Measurements from ENCODE around the gene DERL3. TPM values are rescaled to one million over a fixed set of nuclear protein-coding genes. Genes with fewer than 3 reads are reported as not detected.
A peak's percentile ranks its signal among the peaks of the same experiment; 100 is the strongest.
"Not testable (repeated sequence)": the region's sequence is repeated elsewhere in the genome, so short reads cannot be mapped to it uniquely, and the experiment has no call there.

Gene DERL3
- total and polyA plus RNA-seq, 2 donors (not counting 1 experiment from before 2014, with no cell fraction given), result 77.0 to 142 TPM

GRCh38 chr22:23864499-23865154 is 25.8 kb upstream of the DERL3 start:
- H3K4me1 Mint-ChIP-seq; H3K9me3 Mint-ChIP-seq (ENCODE audit: insufficient read depth); H3K27ac Mint-ChIP-seq; DNase-seq; ATAC-seq (ENCODE audit: low read depth); H3K4me3 ChIP-seq (ENCODE audit: control extremely low read depth in 1 of 5, extremely low read depth in 1 of 5, insufficient read depth in 1 of 5, low read depth in 2 of 5, low read length in 4 of 5); H3K4me2 ChIP-seq (replicated peaks; ENCODE audit: low read depth, low read length, poor library complexity, severe bottlenecking); H3K27me3 Mint-ChIP-seq; H3K4me1 ChIP-seq (ENCODE audit: control insufficient read depth in 2 of 2, insufficient read depth in 2 of 2, low read length in 2 of 2); H3K4me3 Mint-ChIP-seq; H4K20me1 ChIP-seq (ENCODE audit: control insufficient read depth, insufficient read depth, low read length, poor library complexity, severe bottlenecking); H3K9ac ChIP-seq (ENCODE audit: low read length); H3K27me3 ChIP-seq (replicated peaks in 1 of 4; ENCODE audit: control extremely low read depth in 1 of 4, control insufficient read depth in 3 of 4, insufficient read depth in 4 of 4, low read length in 3 of 4); H3K9me3 ChIP-seq (ENCODE audit: control extremely low read depth in 1 of 3, control insufficient read depth in 2 of 3, insufficient read depth in 1 of 3, low read length in 2 of 3); H3K27ac ChIP-seq (ENCODE audit: low read length in 2 of 2); POLR2A ChIA-PET; H2AFZ ChIP-seq (ENCODE audit: insufficient read depth, low read depth, low read length, poor library complexity, severe bottlenecking): not testable (repeated sequence)
- CTCF ChIA-PET, result interaction anchor here (0.6 to 1.0 kb wide), 2 partner anchors 30 to 36 kb away, joined by 3 to 4 read pairs; partner anchors contain the start of gene MIF
- intact Hi-C loops (cut with micrococcal nuclease), result loop anchor here (5.0 to 10.0 kb wide), 2 partner anchors 90 to 313 kb away; no protein-coding TSS in a partner anchor
- H3K36me3 ChIP-seq (replicated peaks in 1 of 2; ENCODE audit: control extremely low read depth in 1 of 2, control insufficient read depth in 1 of 2, extremely low read depth in 1 of 2, insufficient read depth in 2 of 2, low read length in 1 of 2), result peaks cover 2 to 45% of the 10 kb centered on the region in 2 experiments
- peaks cover 24% of the 10 kb centered on the region for H3K79me2 ChIP-seq (ENCODE audit: control insufficient read depth, insufficient read depth, low read length)
- WGBS (ENCODE audit: insufficient coverage), result 92% methylated on average over 7 of the region's 11 CpGs

- DNase-seq (peak; percentile 47), ATAC-seq (ENCODE audit: low read depth) (no peak)
- Histone ChIP-seq H3K36me3 (replicated peaks in 1 of 2; ENCODE audit: control extremely low read depth in 1 of 2, control insufficient read depth in 1 of 2, extremely low read depth in 1 of 2, insufficient read depth in 2 of 2, low read length in 1 of 2) (peaks cover 0 to 23% of the 10 kb centered on the region in 2 experiments), H3K27ac (ENCODE audit: low read length in 2 of 2) (no peak overlapping the region), H3K9me3 (ENCODE audit: control extremely low read depth in 1 of 3, control insufficient read depth in 2 of 3, insufficient read depth in 1 of 3, low read length in 2 of 3) (no peaks in the 10 kb centered on the region), H3K9ac (ENCODE audit: low read length) (no peak overlapping the region), H3K79me2 (ENCODE audit: control insufficient read depth, insufficient read depth, low read length) (peaks cover 37% of the 10 kb centered on the region), H3K27me3 (replicated peaks in 1 of 4; ENCODE audit: control extremely low read depth in 1 of 4, control insufficient read depth in 3 of 4, insufficient read depth in 4 of 4, low read length in 3 of 4) (no peaks in the 10 kb centered on the region), H3K4me1 (ENCODE audit: control insufficient read depth in 2 of 2, insufficient read depth in 2 of 2, low read length in 2 of 2) (peaks cover 10 to 17% of the 10 kb centered on the region in 2 donors), H4K20me1 (ENCODE audit: control insufficient read depth, insufficient read depth, low read length, poor library complexity, severe bottlenecking) (no peaks in the 10 kb centered on the region), H3K4me2 (replicated peaks; ENCODE audit: low read depth, low read length, poor library complexity, severe bottlenecking) (no peak overlapping the region), H2AFZ (ENCODE audit: insufficient read depth, low read depth, low read length, poor library complexity, severe bottlenecking) (no peak overlapping the region), H3K4me3 (ENCODE audit: control extremely low read depth in 1 of 5, extremely low read depth in 1 of 5, insufficient read depth in 1 of 5, low read depth in 2 of 5, low read length in 4 of 5) (no peak overlapping the region)
- intact Hi-C loops (cut with micrococcal nuclease), result loop anchor here (5.0 to 10.0 kb wide), 2 partner anchors 93 to 315 kb away; no protein-coding TSS in a partner anchor
- peak overlapping the region; percentile 24 for H3K27ac Mint-ChIP-seq
- TF ChIP-seq EZH2 (IDR thresholded peaks at IDR 0.05; ENCODE audit: borderline replicate concordance, insufficient read depth, low read depth, low read length, poor library complexity, severe bottlenecking) (no peak), CTCF (IDR thresholded peaks at IDR 0.05) (peak; percentile 36)
- WGBS (ENCODE audit: insufficient coverage), result 86% methylated on average over 2 of the region's 3 CpGs
- no peaks in the 10 kb centered on the region for H3K27me3 Mint-ChIP-seq
- ChIA-PET POLR2A (no interaction called here), CTCF (interaction anchor here (0.9 to 1.4 kb wide), 4 partner anchors 12 to 52 kb away, joined by 3 to 7 read pairs (median 3); partner anchors contain the start of gene MIF)
- H3K9me3 Mint-ChIP-seq (ENCODE audit: insufficient read depth), result no peaks in the 10 kb centered on the region
- H3K4me1 Mint-ChIP-seq, result peaks cover 22% of the 10 kb centered on the region
- no peak overlapping the region for H3K4me3 Mint-ChIP-seq
Observed at GRCh38 chr22:23862103-23862502, 23.3 kb upstream of the DERL3 start.

GRCh38 chr22:23860187-23860586 is 21.4 kb upstream of the DERL3 start:
- CTCF ChIA-PET, result interaction anchor here (0.7 to 1.2 kb wide), 4 partner anchors 9 to 34 kb away, joined by 3 to 6 read pairs (median 3); partner anchors contain the start of gene MIF
- H3K27ac ChIP-seq (ENCODE audit: low read length in 2 of 2); H3K27me3 Mint-ChIP-seq; H3K4me3 Mint-ChIP-seq; H3K27ac Mint-ChIP-seq; POLR2A ChIA-PET; H3K9ac ChIP-seq (ENCODE audit: low read length); H4K20me1 ChIP-seq (ENCODE audit: control insufficient read depth, insufficient read depth, low read length, poor library complexity, severe bottlenecking); H3K36me3 ChIP-seq (replicated peaks in 1 of 2; ENCODE audit: control extremely low read depth in 1 of 2, control insufficient read depth in 1 of 2, extremely low read depth in 1 of 2, insufficient read depth in 2 of 2, low read length in 1 of 2); H3K9me3 Mint-ChIP-seq (ENCODE audit: insufficient read depth); H3K4me3 ChIP-seq (ENCODE audit: control extremely low read depth in 1 of 5, extremely low read depth in 1 of 5, insufficient read depth in 1 of 5, low read depth in 2 of 5, low read length in 4 of 5); H3K27me3 ChIP-seq (replicated peaks in 1 of 4; ENCODE audit: control extremely low read depth in 1 of 4, control insufficient read depth in 3 of 4, insufficient read depth in 4 of 4, low read length in 3 of 4); H3K9me3 ChIP-seq (ENCODE audit: control extremely low read depth in 1 of 3, control insufficient read depth in 2 of 3, insufficient read depth in 1 of 3, low read length in 2 of 3); H2AFZ ChIP-seq (ENCODE audit: insufficient read depth, low read depth, low read length, poor library complexity, severe bottlenecking); ATAC-seq (ENCODE audit: low read depth); H3K4me2 ChIP-seq (replicated peaks; ENCODE audit: low read depth, low read length, poor library complexity, severe bottlenecking); DNase-seq: not testable (repeated sequence)
- peaks cover 26% of the 10 kb centered on the region for H3K4me1 Mint-ChIP-seq
- H3K4me1 ChIP-seq (ENCODE audit: control insufficient read depth in 2 of 2, insufficient read depth in 2 of 2, low read length in 2 of 2), result peaks cover 15 to 25% of the 10 kb centered on the region in 2 donors
- intact Hi-C loops (cut with micrococcal nuclease), result loop anchor here (5.0 to 10.0 kb wide), 2 partner anchors 95 to 317 kb away; no protein-coding TSS in a partner anchor
- peaks cover 37% of the 10 kb centered on the region for H3K79me2 ChIP-seq (ENCODE audit: control insufficient read depth, insufficient read depth, low read length)
- WGBS (ENCODE audit: insufficient coverage), result 100% methylated on average over 2 of the region's 8 CpGs

All from B cell (primary cell).